ENCODE measurements around the gene ATP9B.

DNA sequence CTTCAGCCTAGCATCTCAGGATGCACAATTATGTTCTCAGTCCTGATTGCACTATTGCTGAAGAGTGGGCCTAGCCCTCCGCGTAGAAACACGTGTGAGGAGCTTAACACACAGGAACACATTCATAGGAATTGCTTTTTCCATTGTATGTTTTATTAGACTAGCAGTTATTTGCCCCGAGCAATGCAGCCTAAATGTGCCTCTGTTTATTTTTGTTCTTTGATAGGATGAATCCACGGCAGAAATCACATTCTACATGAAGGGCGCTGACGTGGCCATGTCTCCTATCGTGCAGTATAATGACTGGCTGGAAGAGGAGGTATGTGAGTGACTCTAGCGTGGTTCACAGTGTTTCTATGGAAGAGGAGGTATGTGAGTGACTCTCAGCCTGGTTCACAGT lies 260.6 kb downstream of the ATP9B start:
- TF ChIP-seq, protein P1, sequence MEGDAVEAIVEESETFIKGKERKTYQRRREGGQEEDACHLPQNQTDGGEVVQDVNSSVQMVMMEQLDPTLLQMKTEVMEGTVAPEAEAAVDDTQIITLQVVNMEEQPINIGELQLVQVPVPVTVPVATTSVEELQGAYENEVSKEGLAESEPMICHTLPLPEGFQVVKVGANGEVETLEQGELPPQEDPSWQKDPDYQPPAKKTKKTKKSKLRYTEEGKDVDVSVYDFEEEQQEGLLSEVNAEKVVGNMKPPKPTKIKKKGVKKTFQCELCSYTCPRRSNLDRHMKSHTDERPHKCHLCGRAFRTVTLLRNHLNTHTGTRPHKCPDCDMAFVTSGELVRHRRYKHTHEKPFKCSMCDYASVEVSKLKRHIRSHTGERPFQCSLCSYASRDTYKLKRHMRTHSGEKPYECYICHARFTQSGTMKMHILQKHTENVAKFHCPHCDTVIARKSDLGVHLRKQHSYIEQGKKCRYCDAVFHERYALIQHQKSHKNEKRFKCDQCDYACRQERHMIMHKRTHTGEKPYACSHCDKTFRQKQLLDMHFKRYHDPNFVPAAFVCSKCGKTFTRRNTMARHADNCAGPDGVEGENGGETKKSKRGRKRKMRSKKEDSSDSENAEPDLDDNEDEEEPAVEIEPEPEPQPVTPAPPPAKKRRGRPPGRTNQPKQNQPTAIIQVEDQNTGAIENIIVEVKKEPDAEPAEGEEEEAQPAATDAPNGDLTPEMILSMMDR (IDR thresholded peaks at IDR 0.05; ENCODE audit: low read length), result no peak
- TF ChIP-seq EZH2phosphoT487 (IDR thresholded peaks at IDR 0.05; ENCODE audit: low read length) (no peak), EZH2 (optimal IDR thresholded peaks at IDR 0.05; ENCODE audit: low read depth, low read length) (no peak)

All from MM.1S (cell line).